Esophagus muscularis mucosa (tissue), 3 donors: ENCODE results near the gene METTL4.

Experiments used
- CTCF ChIP-seq, 3 experiments: fragments of 200-600 bp in 2 of 3; fragments of 450-650 bp in 1 of 3; sonication (generic) in 2 of 3; IDR thresholded peaks; one replicate each; pipeline ENCODE4 v1.5.1; 2017 to 2019; ENCODE audit warnings: antibody characterized with exemption in 3 of 3, mild to moderate bottlenecking in 2 of 3, moderate library complexity in 1 of 3
- POLR2A ChIP-seq: fragments of 450-650 bp; IDR thresholded peaks from one replicate; pipeline ENCODE4 v1.6.1; 2017; ENCODE audit warnings: antibody characterized with exemption, moderate library complexity, mild to moderate bottlenecking, low read depth

GRCh38 chr18:2508678-2509077 is 62.6 kb downstream of the METTL4 start:
- no peak for TF ChIP-seq CTCF (IDR thresholded peaks at IDR 0.05)
- no peak for TF ChIP-seq POLR2A
